Measurements from ENCODE around the gene TMEM144. TPM values are rescaled to one million over a fixed set of nuclear protein-coding genes. Genes with fewer than 3 reads are reported as not detected.

TMEM144 gene
- total and polyA plus RNA-seq, 12 donors, result 10.1 to 55.4 (median 20.2) TPM

DNA sequence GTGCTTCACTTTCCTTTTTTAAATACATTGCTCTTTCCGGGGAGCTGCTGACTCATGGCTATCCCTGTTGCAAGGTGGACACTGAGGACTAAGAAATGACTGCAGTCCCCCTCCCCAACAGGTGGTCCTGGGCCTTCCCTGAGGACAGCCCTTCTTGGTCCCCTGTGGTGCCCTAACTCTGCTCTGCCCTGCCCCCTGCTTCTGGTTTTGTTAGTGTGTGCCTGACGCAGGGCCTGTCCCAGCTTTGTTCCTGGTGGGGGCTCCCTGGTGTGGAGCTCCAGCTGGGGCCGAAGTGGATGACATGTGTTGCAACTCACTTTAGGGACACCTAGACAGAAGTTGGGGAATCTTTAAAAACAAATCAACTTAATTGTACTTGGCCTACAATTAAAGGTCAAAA, 81.9 kb downstream of the TMEM144 start:
- DNase-seq, result no peak
- H3K4me1 ChIP-seq (replicated peaks in 1 of 2), result no peaks in the 10 kb centered on the region
- WGBS, 4 donors, result 73 to 89% (median 80%) methylated on average over 3 of the region's 3 CpGs
- H3K4me3 ChIP-seq, result no peak overlapping the region
- H3K27me3 ChIP-seq, result no peaks in the 10 kb centered on the region
- no peak overlapping the region for H3K27ac ChIP-seq
- intact Hi-C loops (cut with DNase I), result no loop called here
- H3K36me3 ChIP-seq (replicated peaks in 1 of 2), result no peaks in the 10 kb centered on the region
- no peaks in the 10 kb centered on the region for H3K9me3 ChIP-seq (replicated peaks in 1 of 3)
- TF ChIP-seq, protein P1, sequence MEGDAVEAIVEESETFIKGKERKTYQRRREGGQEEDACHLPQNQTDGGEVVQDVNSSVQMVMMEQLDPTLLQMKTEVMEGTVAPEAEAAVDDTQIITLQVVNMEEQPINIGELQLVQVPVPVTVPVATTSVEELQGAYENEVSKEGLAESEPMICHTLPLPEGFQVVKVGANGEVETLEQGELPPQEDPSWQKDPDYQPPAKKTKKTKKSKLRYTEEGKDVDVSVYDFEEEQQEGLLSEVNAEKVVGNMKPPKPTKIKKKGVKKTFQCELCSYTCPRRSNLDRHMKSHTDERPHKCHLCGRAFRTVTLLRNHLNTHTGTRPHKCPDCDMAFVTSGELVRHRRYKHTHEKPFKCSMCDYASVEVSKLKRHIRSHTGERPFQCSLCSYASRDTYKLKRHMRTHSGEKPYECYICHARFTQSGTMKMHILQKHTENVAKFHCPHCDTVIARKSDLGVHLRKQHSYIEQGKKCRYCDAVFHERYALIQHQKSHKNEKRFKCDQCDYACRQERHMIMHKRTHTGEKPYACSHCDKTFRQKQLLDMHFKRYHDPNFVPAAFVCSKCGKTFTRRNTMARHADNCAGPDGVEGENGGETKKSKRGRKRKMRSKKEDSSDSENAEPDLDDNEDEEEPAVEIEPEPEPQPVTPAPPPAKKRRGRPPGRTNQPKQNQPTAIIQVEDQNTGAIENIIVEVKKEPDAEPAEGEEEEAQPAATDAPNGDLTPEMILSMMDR (IDR thresholded peaks at IDR 0.05), result no peak
- TF ChIP-seq POLR2A (IDR thresholded peaks at IDR 0.05), result no peak

DNA sequence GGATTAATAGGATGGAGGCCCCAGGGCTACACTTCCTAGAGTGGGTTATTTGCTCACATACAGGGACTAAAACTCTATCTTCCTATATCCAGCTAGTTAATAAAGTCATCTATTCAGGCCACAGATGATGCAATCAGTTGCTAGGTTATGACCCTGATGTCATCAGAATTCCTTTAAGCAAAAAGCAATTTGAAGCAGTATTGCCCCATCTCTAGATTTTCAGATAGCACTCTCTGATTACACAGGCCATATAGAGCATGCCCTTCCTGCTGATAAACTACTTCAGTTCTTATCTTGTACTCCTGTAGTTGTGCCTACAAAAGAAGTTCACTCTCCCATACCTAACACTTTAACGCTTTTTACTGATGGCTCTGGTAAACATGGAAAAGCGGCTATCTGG, 84.8 kb downstream of the TMEM144 start:
- no peaks in the 10 kb centered on the region for H3K4me1 ChIP-seq (replicated peaks in 1 of 2)
- no peaks in the 10 kb centered on the region for H3K27me3 ChIP-seq
- no peak overlapping the region for H3K4me3 ChIP-seq
- 89 to 95% (median 92%) methylated on average over 2 of the region's 2 CpGs for WGBS, 4 donors
- H3K36me3 ChIP-seq (replicated peaks in 1 of 2), result no peaks in the 10 kb centered on the region
- TF ChIP-seq, protein P1 (IDR thresholded peaks at IDR 0.05), result no peak
- TF ChIP-seq POLR2A (IDR thresholded peaks at IDR 0.05), result no peak
- no peaks in the 10 kb centered on the region for H3K9me3 ChIP-seq (replicated peaks in 1 of 3)
- no peak for DNase-seq
- intact Hi-C loops (cut with DNase I), result no loop called here
- H3K27ac ChIP-seq, result no peak overlapping the region

DNA sequence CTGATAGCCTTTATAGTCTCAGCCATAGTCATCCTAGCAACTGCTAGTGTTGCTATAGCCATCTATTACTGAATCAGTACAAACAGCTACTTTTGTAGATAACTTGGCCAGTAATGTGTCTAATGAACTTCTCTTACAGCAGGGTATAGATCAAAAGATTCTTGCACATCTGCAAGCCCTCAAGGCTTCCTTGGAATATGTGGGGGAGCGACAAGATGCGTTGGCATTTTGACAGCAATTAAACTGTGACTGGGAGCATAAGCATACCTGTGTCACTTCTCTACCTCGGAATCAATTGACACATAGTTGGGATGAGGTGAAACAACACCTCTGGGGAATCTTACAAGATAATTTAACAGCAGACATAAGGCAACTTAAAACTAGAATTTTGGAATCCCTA, 87.6 kb downstream of the TMEM144 start:
- H3K36me3 ChIP-seq (replicated peaks in 1 of 2), result no peaks in the 10 kb centered on the region
- H3K27ac ChIP-seq, result no peak overlapping the region
- whole genome bisulfite sequencing, 4 donors, result 68 to 93% (median 78%) methylated on average over 3 of the region's 3 CpGs
- intact Hi-C loops (cut with DNase I), result no loop called here
- no peak overlapping the region for H3K4me3 ChIP-seq
- no peaks in the 10 kb centered on the region for H3K27me3 ChIP-seq
- DNase-seq, result no peak
- no peaks in the 10 kb centered on the region for H3K9me3 ChIP-seq (replicated peaks in 1 of 3)
- H3K4me1 ChIP-seq (replicated peaks in 1 of 2), result no peaks in the 10 kb centered on the region
- no peak for TF ChIP-seq POLR2A (IDR thresholded peaks at IDR 0.05)
- TF ChIP-seq, protein P1 (IDR thresholded peaks at IDR 0.05), result no peak

DNA sequence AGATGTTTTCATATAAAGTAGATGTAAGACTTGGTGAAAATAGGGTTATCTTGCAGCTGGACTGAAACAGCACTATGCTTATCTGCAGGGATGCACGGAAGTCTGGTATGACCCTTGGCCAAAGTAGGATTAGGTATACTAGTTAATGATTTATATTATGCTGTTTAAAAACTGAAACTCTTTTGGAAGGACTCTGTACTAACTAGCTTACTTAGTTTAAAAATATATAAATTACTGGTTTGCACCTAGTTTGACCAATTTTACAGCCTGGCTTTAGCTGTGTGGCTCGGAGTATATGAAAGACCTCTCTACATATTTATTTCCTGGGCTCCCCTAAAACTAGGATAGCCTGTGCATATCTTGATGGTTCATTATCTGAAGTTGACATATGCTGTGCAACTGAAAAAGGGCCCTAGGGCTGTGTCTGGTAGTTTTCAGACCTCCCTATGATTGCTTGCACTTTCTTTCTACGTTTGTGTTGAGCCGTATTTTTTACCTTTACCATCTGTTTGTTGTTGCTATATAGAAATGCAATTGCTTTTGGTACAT, 89.2 kb downstream of the TMEM144 start:
- no peak for DNase-seq
- WGBS, 4 donors, result 53 to 61% (median 57%) methylated on average over 4 of the region's 4 CpGs

More for the DNA sequence above, 89.2 kb downstream of the TMEM144 start:
- Histone ChIP-seq H3K4me1 (replicated peaks in 1 of 2) (no peaks in the 10 kb centered on the region), H3K4me3 (no peak overlapping the region), H3K27me3 (no peaks in the 10 kb centered on the region), H3K27ac (no peak overlapping the region), H3K9me3 (replicated peaks in 1 of 3) (no peaks in the 10 kb centered on the region), H3K36me3 (replicated peaks in 1 of 2) (no peaks in the 10 kb centered on the region)
- intact Hi-C loops (cut with DNase I), result no loop called here
- TF ChIP-seq, protein P1 (IDR thresholded peaks at IDR 0.05), result no peak
- TF ChIP-seq POLR2A (IDR thresholded peaks at IDR 0.05), result no peak

Measured in adrenal gland (tissue), 12 donors.